Measurements from ENCODE around the gene FCAMR.

GRCh38 chr1:206954459-206955342 is 15.6 kb downstream of the FCAMR start:
- TF ChIP-seq CTCF (IDR thresholded peaks at IDR 0.05) (no peak), POLR2AphosphoS5 (IDR thresholded peaks at IDR 0.05) (no peak)
